ENCODE data around the gene TMEM270. TPM values are rescaled to one million over a fixed set of nuclear protein-coding genes. Genes with fewer than 3 reads are reported as not detected.
A peak's percentile ranks its signal among the peaks of the same experiment; 100 is the strongest.

The TMEM270 gene
- polyA plus RNA-seq, 3 donors: not detected

- peaks cover 11% of the 10 kb centered on the region for H3K4me1 Mint-ChIP-seq
- intact Hi-C loops (cut with micrococcal nuclease): no loop called here
- no peaks in the 10 kb centered on the region for H3K4me1 ChIP-seq (ENCODE audit: control insufficient read depth in 1 of 2, insufficient read depth in 2 of 2, low read length in 2 of 2)
- no peaks in the 10 kb centered on the region for H4K20me1 ChIP-seq (ENCODE audit: insufficient read depth, low read length)
- DNase-seq: no peak
- TF ChIP-seq CTCF (IDR thresholded peaks at IDR 0.05): no peak
- peaks cover 0 to 2% of the 10 kb centered on the region in 2 donors for H3K36me3 Mint-ChIP-seq
- no peak overlapping the region for H3K4me3 ChIP-seq (replicated peaks in 1 of 3; ENCODE audit: low read depth in 2 of 3, low read length in 3 of 3)
- H3K9me3 ChIP-seq (replicated peaks in 1 of 2; ENCODE audit: control insufficient read depth in 1 of 2, insufficient read depth in 1 of 2, low read length in 2 of 2): no peaks in the 10 kb centered on the region
- H3K4me3 Mint-ChIP-seq: peak overlapping the region in 1 of 2 donors; percentile 62
- peaks cover 0 to 5% (median 0%) of the 10 kb centered on the region in 7 donors for H3K9me3 Mint-ChIP-seq
- H3K27ac Mint-ChIP-seq: no peak overlapping the region
- H3K27me3 Mint-ChIP-seq (ENCODE audit: low read depth in 3 of 3): peaks cover 28 to 46% (median 42%) of the 10 kb centered on the region in 3 donors
- H3K9ac ChIP-seq (ENCODE audit: insufficient read depth, low read length, poor library complexity, severe bottlenecking): no peak overlapping the region
- H3K27me3 ChIP-seq (ENCODE audit: control insufficient read depth in 2 of 2, insufficient read depth in 2 of 2, low read length in 2 of 2): peaks cover 7 to 23% of the 10 kb centered on the region in 2 donors
- no peaks in the 10 kb centered on the region for H3K36me3 ChIP-seq (replicated peaks in 1 of 2; ENCODE audit: control insufficient read depth in 1 of 2, insufficient read depth in 2 of 2, low read length in 2 of 2)
- WGBS (ENCODE audit: insufficient coverage): 86% methylated on average over 1 of the region's 3 CpGs
- H3K27ac ChIP-seq (ENCODE audit: low read depth in 1 of 2, low read length in 2 of 2): no peak overlapping the region
- H3K79me2 ChIP-seq (ENCODE audit: insufficient read depth, low read length): no peaks in the 10 kb centered on the region
- H2AFZ ChIP-seq (ENCODE audit: insufficient read depth, low read depth, low read length, poor library complexity, severe bottlenecking): no peak overlapping the region
- H3K4me2 ChIP-seq (replicated peaks; ENCODE audit: extremely low read depth, low read length, poor library complexity, severe bottlenecking): no peak overlapping the region
Measured at GRCh38 chr7:73885433-73885974, 24.5 kb downstream of the TMEM270 start.

- no peak for DNase-seq
- intact Hi-C loops (cut with micrococcal nuclease): no loop called here
- peaks cover 7 to 23% of the 10 kb centered on the region in 2 donors for H3K27me3 ChIP-seq (ENCODE audit: control insufficient read depth in 2 of 2, insufficient read depth in 2 of 2, low read length in 2 of 2)
- H3K9ac ChIP-seq (ENCODE audit: insufficient read depth, low read length, poor library complexity, severe bottlenecking): no peak overlapping the region
- H2AFZ ChIP-seq (ENCODE audit: insufficient read depth, low read depth, low read length, poor library complexity, severe bottlenecking): peak overlapping the region; percentile 21
- no peaks in the 10 kb centered on the region for H3K36me3 ChIP-seq (replicated peaks in 1 of 2; ENCODE audit: control insufficient read depth in 1 of 2, insufficient read depth in 2 of 2, low read length in 2 of 2)
- H3K4me1 ChIP-seq (ENCODE audit: control insufficient read depth in 1 of 2, insufficient read depth in 2 of 2, low read length in 2 of 2): no peaks in the 10 kb centered on the region
- H3K79me2 ChIP-seq (ENCODE audit: insufficient read depth, low read length): no peaks in the 10 kb centered on the region
- H3K27me3 Mint-ChIP-seq (ENCODE audit: low read depth in 3 of 3): peaks cover 30 to 46% (median 40%) of the 10 kb centered on the region in 3 donors
- TF ChIP-seq CTCF (IDR thresholded peaks at IDR 0.05): no peak
- no peak overlapping the region for H3K4me2 ChIP-seq (replicated peaks; ENCODE audit: extremely low read depth, low read length, poor library complexity, severe bottlenecking)
- peak overlapping the region in 1 of 7 donors; percentile 30 for H3K27ac Mint-ChIP-seq
- peaks cover 12% of the 10 kb centered on the region for H3K4me1 Mint-ChIP-seq
- H3K36me3 Mint-ChIP-seq: peaks cover 0 to 2% of the 10 kb centered on the region in 2 donors
- H3K4me3 Mint-ChIP-seq: peak overlapping the region in 1 of 2 donors; percentile 62
- H4K20me1 ChIP-seq (ENCODE audit: insufficient read depth, low read length): no peaks in the 10 kb centered on the region
- H3K9me3 Mint-ChIP-seq: peaks cover 0 to 5% (median 0%) of the 10 kb centered on the region in 7 donors
- no peaks in the 10 kb centered on the region for H3K9me3 ChIP-seq (replicated peaks in 1 of 2; ENCODE audit: control insufficient read depth in 1 of 2, insufficient read depth in 1 of 2, low read length in 2 of 2)
- no peak overlapping the region for H3K4me3 ChIP-seq (replicated peaks in 1 of 3; ENCODE audit: low read depth in 2 of 3, low read length in 3 of 3)
- WGBS (ENCODE audit: insufficient coverage): 11% methylated on average over 19 of the region's 25 CpGs
- H3K27ac ChIP-seq (ENCODE audit: low read depth in 1 of 2, low read length in 2 of 2): no peak overlapping the region
Measured at GRCh38 chr7:73885975-73886798, 25.2 kb downstream of the TMEM270 start.

All from CD14-positive monocyte (primary cell).